HG03432 (cell line): Measurements from ENCODE around the gene ZNF354C.

ENCODE experiments used
- ATAC-seq: cut with Tn5 transposase; IDR thresholded peaks from one replicate; pipeline ENCODE4 v1.9.1; 2021; ENCODE audit warnings: mild to moderate bottlenecking, moderate library complexity; ENCODE audit not compliant: unreplicated experiment

Gene ZNF354C

GRCh38 chr5:179113143-179113530, 53.0 kb downstream of the ZNF354C start:
- ATAC-seq, result no peak

- no peak for ATAC-seq
Measured at GRCh38 chr5:179113945-179114641, 53.9 kb downstream of the ZNF354C start.

- no peak for ATAC-seq
Measured at GRCh38 chr5:179114756-179115155, 54.6 kb downstream of the ZNF354C start.

GRCh38 chr5:179115307-179115706, 55.1 kb downstream of the ZNF354C start:
- no peak for ATAC-seq

GRCh38 chr5:179115845-179116524, 55.8 kb downstream of the ZNF354C start:
- ATAC-seq, result no peak

GRCh38 chr5:179118338-179118737, 58.2 kb downstream of the ZNF354C start:
- ATAC-seq, result no peak

- no peak for ATAC-seq
Measured at GRCh38 chr5:179118756-179119414, 58.7 kb downstream of the ZNF354C start.

- no peak for ATAC-seq
Measured at GRCh38 chr5:179119415-179120170, 59.4 kb downstream of the ZNF354C start.

- no peak for ATAC-seq
Measured at GRCh38 chr5:179120421-179120861, 60.3 kb downstream of the ZNF354C start.

- ATAC-seq, result no peak
Measured at GRCh38 chr5:179120951-179121666, 60.9 kb downstream of the ZNF354C start.

- no peak for ATAC-seq
Measured at GRCh38 chr5:179121667-179122111, 61.5 kb downstream of the ZNF354C start.

- no peak for ATAC-seq
Measured at GRCh38 chr5:179122411-179123108, 62.4 kb downstream of the ZNF354C start.

GRCh38 chr5:179123109-179123426, 62.9 kb downstream of the ZNF354C start:
- ATAC-seq, result no peak

GRCh38 chr5:179123491-179124272, 63.5 kb downstream of the ZNF354C start:
- ATAC-seq, result no peak

GRCh38 chr5:179124273-179124852, 64.2 kb downstream of the ZNF354C start:
- no peak for ATAC-seq

- no peak for ATAC-seq
Measured at GRCh38 chr5:179124853-179125788, 64.9 kb downstream of the ZNF354C start.

GRCh38 chr5:179125789-179126505, 65.8 kb downstream of the ZNF354C start:
- no peak for ATAC-seq
